HG03520 (cell line): ENCODE measurements around the gene PGS1.

Source experiments
- ATAC-seq: cut with Tn5 transposase; IDR thresholded peaks from one replicate; pipeline ENCODE4 v1.9.1; 2021; ENCODE audit warnings: mild to moderate bottlenecking, moderate library complexity; ENCODE audit not compliant: unreplicated experiment

PGS1 gene

DNA sequence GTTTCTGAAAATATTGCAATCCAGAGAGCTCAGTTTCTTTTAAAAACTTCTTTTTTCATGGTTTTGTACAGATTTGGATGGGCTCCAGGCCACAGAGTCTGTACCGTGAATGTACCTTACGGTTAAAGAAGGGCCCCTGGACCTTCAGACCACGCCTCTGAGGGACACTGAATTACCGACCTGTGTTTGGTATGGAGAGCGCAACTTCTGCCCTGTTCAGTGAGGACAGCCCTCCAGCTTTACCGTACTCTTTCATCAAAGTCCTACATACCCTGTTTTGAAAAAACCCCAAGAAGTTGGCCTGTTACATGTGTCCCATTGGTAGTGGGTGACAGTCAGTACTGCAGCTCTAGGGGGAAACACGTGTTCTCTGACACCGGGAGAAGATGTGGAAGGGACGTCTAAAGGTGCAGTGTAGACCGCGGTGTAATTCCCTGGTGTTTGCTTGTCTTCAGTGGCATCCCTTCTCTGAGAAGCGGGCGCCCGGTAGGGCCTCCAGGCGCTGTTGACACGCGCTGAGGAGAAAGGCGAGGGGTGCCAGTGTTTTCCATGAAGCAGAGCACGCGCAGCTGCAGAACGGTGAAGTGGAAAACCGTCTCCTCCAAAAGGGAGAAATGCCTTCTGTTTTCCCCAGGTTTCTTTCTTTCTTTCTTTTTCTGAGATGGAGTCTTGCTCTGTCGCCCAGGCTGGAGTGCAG, 6.2 kb downstream of the PGS1 start:
- no peak for ATAC-seq

DNA sequence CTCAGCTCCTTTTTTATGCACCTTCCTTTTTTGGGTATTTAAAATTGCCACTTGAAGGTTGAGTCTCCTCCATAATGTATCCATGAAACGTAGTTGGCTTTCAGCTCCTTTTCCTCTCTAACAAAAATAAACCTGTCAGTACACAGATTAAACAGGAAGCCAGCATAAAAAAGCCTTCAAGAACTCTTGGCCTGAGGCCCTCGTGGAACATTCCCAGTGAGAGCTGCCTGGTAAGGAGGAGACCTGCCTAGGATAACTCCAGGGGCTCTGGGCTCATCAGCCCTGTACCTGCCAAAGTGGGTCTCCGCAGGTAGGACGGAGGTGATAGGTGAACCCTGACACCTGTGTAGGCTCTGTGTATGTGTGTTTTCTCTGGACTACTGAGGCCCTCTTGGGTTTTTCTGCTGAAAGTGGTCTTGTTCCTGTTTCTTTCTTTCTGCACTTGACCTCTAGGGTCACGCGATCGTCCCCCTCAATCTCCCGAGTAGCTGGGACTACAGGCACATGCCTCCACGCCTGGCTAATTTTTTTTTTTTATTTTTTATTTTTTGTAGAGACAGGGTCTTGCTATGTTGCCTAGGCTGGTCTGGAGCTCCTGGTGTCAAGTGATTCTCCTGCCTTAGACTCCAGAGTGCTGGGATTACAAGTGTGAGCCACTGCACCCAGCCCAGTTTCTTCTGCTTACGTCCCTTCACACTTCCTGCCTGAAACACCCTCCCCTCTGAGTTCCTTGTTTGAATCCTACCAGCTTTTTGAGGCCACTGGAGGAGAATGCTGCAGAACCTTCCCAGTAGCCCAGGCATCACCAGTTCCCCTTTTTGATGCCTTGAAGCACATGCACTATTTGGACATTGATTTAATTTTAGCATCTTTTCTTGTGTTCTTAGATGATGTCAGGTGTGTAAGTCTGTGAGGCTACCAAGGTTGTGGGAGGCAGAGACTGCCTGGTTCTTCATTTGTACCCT, 9.8 kb downstream of the PGS1 start:
- no peak for ATAC-seq

DNA sequence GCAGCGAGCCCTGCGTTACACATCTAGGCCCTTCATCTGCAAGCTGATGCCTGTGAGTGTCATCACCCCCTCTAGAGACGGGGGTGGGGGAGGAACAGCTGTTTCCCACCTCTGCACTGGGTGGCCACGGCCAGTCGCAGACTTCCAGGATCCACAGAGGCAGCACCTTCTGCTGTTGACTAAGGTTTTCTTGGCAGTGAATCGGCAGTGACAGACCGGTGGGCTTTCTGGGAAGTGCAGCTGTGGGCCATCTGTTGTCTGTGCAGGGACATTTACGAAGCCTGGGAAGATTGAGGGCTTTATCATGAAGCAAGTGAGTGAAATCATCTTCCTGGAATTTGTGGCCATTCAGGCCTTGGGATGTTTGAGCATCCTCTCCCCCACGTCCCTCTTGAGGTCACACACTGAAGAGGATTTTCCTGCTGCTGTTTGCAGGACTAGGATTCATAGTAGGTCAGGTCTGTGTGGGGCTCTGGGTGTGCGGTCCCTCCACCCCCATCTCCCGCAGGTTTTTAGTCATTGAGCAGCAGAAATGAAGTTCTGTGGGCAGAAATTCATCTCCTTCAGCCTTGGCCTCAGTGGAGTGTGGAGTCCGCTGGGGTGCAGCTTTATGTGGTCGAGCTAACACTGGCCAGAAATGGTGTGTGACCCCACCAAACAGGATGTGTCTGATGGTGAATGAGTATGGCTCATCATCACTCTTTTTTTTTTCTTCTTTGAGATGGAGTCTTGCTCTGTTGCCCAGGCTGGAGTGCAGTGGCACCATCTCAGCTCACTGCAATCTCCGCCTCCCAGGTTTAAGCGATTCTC, 12.0 kb downstream of the PGS1 start:
- no peak for ATAC-seq

- no peak for ATAC-seq
Measured at GRCh38 chr17:78391051-78391431, 12.6 kb downstream of the PGS1 start.

GRCh38 chr17:78391843-78392242, 13.4 kb downstream of the PGS1 start:
- no peak for ATAC-seq

GRCh38 chr17:78392295-78392694, 13.8 kb downstream of the PGS1 start:
- ATAC-seq = no peak

- ATAC-seq = no peak
Measured at GRCh38 chr17:78393575-78393974, 15.1 kb downstream of the PGS1 start.

GRCh38 chr17:78394209-78394608, 15.8 kb downstream of the PGS1 start:
- ATAC-seq = no peak

- no peak for ATAC-seq
Measured at GRCh38 chr17:78395155-78395554, 16.7 kb downstream of the PGS1 start.

- no peak for ATAC-seq
Measured at GRCh38 chr17:78396441-78397337, 18.2 kb downstream of the PGS1 start.

DNA sequence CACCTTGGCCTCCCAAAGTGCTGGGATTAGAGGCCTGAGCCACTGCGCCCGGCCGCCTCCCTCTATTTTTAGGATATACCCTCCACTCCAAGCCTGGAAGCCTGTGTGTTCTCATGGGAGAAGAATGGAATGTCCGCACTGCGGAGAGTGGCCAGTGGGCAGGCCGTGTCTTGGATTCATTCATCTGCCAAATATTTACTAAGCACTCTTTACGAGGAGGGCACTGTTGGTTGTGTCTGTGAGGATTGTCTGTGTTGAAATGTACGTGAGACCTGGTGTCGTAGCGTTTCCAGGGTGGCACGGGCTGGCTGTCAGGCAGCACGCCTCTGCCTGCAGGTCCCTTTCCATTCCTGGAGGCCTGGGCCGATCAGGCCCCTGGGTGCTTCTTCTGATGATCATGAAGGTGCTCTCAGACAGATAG, 19.2 kb downstream of the PGS1 start:
- ATAC-seq = no peak

DNA sequence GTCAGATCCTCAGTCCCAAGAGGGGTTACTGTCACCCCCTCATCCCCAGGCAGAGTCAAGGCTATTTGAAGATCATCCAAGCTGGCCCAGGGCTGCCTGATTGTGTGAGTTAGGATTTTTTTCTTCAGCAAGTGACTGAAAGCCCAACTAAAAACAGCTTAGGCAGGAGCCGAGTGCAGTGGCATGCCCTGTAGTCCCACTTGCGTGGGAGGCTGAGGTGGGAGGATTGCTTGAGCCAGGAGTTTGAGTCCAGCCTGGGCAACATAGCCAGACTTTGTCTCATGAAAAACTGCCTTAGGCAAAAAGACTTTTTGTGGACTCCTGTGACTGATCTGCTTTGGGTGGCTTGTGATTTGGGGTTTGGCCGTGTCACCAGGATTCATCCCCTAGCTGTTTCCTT, 19.9 kb downstream of the PGS1 start:
- ATAC-seq = no peak

DNA sequence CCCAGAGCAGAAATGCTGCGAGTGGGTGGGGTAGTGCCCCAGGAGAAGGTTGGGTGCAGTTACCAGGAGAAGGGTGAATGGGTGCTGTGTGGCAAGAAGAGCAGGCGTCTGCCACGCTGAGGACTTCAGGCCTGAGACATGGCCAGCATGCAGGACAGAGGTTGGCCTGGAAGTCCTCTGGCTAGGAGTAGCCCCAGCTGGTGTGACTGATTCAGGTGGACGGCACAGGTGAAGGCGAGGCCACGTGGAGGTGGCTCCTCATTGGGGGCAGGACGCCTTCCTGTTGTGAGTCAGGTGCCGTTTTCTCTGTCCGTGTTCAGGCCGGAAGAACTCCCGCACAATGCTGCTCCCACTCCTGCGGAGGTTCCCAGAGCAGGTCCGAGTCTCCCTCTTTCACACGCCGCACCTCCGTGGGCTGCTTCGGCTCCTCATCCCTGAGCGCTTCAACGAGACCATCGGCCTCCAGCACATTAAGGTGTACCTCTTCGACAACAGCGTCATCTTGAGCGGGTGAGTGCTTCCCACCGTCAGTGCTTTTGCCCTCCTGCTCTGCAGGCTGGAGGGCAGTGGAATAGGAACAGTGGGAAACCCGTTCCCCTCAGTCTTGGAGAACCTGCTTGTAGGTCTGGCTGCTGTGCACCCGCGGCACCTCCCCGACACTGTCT, 20.7 kb downstream of the PGS1 start:
- no peak for ATAC-seq

DNA sequence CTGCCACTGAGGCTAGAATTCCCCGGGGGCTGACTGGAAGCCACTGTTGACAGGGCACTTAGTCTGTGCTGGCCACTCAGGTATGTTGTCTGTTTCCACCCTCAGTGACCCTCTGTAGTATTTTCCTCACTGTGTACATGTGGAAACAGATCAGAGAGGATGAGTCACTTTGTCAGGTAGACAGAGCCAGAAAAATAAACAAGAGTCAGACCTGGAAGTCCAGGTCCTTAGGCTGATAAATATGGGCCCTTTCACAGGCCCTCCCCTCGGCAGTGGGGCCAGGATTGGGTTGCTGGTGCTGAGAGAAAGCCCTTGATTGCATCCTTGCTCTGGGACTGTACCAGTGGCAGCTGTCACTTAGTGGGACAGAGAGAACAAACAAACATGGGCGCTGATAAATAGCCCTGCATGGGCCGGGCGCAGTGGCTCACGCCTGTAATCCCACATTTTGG, 21.3 kb downstream of the PGS1 start:
- no peak for ATAC-seq

GRCh38 chr17:78400581-78401240, 22.3 kb downstream of the PGS1 start:
- ATAC-seq = no peak

GRCh38 chr17:78401246-78401645, 22.8 kb downstream of the PGS1 start:
- no peak for ATAC-seq

- no peak for ATAC-seq
Measured at GRCh38 chr17:78401891-78402290, 23.4 kb downstream of the PGS1 start.

- no peak for ATAC-seq
Measured at GRCh38 chr17:78403822-78404221, 25.4 kb downstream of the PGS1 start.

GRCh38 chr17:78406396-78406795, 27.9 kb downstream of the PGS1 start:
- ATAC-seq = no peak
